Endometrium (tissue), 2 donors: Measurements from ENCODE around the gene GAN.

ENCODE experiments used
- FAIRE-seq: peaks from 2 replicates; lab custom pipeline; 2012; peaks lifted over from hg19 to GRCh38; lab: Jason Lieb, UNC
- donor health status: control.
- donor health status: control.

GAN gene

GRCh38 chr16:81357711-81358260 is 43.0 kb downstream of the GAN start:
- no peak for FAIRE-seq

- FAIRE-seq = no peak
These were observed 44.1 kb downstream of the GAN start for GRCh38 chr16:81358860-81359259.

DNA sequence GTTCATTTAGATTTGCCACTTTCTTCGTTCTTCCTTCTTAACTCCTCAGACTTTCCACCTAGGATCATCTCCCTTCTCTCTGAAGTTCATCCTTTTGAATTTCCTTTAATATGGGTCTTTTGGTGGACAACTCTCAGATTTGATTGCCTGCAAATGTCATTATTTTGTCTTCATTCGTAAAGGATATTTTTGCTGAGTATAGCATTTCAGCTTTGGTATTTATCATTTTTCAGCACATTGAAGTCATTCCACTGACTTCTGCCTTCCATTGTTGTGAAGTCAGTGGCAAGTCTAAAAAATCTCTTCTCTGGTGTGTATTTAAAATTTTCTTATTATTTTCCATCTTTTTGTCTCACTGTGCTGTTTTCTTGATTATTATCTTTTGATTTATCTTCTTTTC is 45.4 kb downstream of the GAN start:
- no peak for FAIRE-seq

- no peak for FAIRE-seq
These were observed 51.0 kb downstream of the GAN start for GRCh38 chr16:81365731-81366130.

- peak; percentile 70 for FAIRE-seq
These were observed 51.7 kb downstream of the GAN start for GRCh38 chr16:81366316-81366932.

- FAIRE-seq = no peak
These were observed 53.1 kb downstream of the GAN start for GRCh38 chr16:81367821-81368220.

GRCh38 chr16:81369888-81370504 is 55.2 kb downstream of the GAN start:
- no peak for FAIRE-seq

DNA sequence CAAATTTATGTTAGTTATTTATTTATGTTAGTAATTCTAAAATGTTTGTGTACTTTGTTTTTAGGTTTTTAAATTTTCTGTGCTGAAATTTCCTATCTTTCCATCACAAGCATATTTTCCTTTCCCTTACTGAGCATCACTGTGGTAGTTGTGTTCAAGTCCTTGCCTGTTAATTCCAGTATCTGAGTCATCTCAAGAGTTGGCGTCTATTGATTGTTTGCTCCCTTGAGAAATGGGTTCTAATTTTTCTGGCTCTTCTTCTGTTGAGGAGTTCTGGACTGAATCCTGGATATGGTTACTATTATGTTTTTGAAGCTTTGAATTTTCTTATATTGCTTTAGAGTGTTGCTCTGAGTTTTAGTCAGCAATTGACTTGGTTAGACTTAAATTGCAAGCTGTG is 56.3 kb downstream of the GAN start:
- FAIRE-seq = no peak

GRCh38 chr16:81374550-81374949 is 59.8 kb downstream of the GAN start:
- FAIRE-seq = no peak

DNA sequence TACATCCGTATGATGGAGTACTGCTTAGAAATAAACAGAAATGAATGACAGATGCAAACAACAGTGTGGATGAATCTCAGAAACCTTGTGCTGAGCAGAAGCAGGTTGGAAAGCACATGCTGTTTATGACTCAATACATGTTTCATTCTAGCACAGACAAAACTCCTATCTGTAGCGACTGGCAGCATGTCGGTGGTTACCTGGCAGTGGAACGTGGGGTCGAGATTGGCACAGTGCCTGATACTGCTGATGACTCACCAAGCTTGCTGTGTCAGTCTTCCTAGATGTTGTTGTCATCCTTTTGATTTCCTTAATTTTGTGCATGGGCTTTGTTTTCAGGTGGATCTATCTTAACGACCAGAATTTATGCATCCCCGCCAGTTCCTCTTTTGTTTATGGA is 62.1 kb downstream of the GAN start:
- no peak for FAIRE-seq

DNA sequence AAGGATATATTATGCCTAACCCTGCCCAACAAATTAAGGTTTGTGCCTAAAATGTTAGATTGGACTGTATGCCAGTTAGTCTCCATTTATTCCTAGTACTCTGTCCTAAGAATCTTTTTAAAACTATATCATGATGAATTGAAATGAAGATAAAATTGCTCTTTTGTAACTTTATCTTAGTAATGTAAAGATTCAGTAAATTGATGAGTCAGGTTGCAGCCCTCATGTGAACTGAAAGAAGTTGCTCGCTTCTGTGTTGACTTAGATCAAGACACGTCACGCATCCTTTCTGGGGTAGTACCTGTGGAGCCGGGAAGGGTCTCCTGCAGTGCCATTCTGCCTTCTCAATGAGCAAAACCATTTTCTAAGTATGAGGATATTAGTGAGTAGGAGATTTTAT is 63.3 kb downstream of the GAN start:
- no peak for FAIRE-seq

GRCh38 chr16:81380932-81381331 is 66.2 kb downstream of the GAN start:
- FAIRE-seq = no peak

DNA sequence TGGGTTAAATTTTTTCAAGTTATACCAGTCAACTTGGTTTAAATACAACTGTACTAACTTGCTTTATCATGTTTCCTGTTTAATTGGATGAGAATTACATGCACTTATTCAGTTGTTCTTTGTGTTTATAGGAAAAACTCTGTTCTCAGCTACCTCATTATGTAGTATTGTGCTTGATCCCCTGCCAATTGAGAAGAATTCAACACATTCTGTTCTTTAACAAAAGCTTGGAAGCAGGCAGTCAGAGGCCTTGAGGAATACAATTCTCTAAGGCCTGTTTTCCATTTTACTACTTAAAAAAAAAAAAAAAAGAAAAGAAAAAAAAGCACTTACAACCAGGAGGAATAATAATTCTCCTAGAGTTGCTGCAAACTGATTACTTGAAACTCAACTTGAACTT is 69.2 kb downstream of the GAN start:
- peak; percentile 82 for FAIRE-seq

DNA sequence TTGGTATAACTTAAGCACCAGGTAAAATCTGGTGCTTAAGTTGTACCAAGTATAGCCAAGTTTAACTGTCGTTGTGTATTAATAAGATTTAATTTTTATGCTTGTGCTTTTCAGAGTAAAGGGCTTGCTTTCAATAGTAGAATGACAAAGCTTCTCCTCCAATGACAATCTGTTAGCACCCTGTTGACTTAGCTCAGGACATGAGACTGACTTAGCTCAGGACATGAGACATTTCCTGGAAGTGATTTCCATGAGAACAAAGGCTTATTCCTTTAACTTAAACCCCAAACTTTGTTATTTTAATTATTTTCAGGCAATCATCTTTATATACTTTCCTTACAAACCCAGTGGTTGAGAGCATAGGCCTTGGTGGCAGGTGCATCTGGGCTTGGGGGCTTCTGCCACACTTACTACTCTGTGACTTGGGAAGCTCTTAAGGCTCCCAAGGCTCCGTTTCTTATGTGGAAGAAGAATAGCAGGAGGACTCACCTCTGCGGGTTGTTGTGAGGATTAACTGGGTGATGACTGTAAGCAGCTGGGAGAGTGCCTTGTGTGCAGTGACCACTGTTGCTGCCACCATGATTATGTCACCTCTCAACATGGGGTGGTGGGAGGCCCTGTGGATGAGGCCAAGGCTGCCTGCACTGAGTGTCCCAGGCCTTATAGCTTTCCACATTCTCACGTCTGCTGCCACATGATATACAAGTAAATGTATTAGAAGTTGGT is 70.4 kb downstream of the GAN start:
- no peak for FAIRE-seq

GRCh38 chr16:81388357-81388756 is 73.6 kb downstream of the GAN start:
- no peak for FAIRE-seq

DNA sequence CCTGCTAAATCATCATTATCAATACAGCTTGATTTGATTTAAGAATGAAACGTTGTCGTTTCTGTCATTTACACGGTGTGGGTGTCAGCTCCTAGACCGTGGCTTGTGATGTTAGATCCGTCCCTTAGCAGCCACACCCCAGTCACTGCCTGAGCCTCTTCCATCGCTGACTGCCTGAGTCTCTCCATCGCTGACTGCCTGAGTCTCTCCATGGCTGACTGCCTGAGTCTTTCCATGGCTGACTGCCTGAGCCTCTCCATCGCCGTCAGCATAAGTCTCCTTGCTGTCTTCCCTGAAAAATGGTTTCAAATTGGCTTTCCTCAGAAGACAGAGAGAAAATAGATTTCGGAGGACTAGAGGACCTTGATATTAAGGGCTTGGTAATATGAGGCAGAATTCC is 76.1 kb downstream of the GAN start:
- no peak for FAIRE-seq

- no peak for FAIRE-seq
These were observed 77.2 kb downstream of the GAN start for GRCh38 chr16:81392011-81392410.

- no peak for FAIRE-seq
These were observed 79.7 kb downstream of the GAN start for GRCh38 chr16:81394416-81394815.

DNA sequence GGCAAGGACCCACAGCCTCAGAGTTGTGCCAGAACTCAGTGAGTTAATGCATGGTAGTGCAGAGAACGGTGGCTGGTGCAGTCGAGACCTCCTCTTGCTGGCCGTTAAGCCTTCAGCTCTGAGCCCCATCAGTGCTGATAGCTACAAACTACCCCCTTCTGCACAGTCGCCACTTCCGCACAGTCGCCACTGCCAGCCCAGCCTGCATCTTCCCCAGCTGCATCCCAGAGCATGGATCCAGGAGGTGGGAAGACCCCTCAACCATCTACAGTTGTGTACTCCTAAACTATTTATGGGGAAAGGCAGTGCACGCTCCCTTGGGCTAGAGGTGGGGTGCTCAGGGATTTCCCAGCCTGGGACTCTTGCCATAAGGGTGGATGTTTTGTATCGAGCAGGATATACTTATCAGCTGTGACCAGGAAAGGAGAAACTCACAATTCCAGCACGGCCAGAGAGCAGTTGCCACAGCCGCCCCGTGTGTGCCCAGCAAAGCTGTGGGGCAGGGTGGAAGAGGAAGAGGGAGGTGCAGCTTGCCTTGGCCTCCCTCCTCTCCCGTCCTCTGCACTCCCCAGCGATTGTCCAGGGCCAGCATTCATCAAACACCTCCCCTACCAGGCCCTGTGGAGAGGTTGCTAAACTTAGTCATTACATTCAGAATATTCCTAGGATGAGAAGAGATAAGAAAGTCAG is 80.3 kb downstream of the GAN start:
- no peak for FAIRE-seq

GRCh38 chr16:81397058-81397878 is 82.5 kb downstream of the GAN start:
- FAIRE-seq = no peak

DNA sequence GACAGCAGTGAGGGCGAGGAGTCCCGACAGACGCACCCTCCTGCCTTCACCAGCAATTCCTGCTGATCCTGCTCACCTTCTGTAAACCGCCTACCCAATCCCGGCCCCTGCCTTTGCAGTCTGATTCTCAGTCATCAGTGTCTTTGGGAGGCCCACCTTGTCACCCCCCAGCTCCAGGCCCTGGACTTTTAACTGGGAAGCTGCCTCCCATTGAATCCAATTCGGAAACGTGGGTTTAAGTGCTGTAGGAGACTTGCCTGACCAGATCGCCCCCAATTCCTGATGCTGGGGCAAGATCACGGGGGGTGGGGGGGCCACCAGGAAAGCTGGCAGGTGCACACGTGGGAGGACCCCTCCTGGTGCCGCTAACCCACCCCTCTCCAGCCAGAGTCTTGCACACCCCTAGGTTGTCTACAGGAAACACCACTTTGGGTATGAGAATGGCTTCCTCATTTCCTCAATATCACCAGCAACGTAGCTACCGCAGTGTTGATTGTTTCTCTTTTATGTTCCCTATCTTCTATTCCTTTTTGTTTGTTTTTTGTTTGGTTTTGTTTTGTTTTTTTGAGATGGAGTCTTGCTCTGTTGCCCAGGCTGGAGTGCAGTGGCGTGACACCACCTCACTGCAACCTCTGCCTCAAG is 83.2 kb downstream of the GAN start:
- no peak for FAIRE-seq
